HG03139 (cell line): Measurements from ENCODE around the gene FOXP1.

ENCODE experiments used
- ATAC-seq: cut with Tn5 transposase; IDR thresholded peaks from one replicate; pipeline ENCODE4 v1.9.1; 2021; ENCODE audit not compliant: unreplicated experiment

FOXP1 gene

GRCh38 chr3:70970952-70971351, 612.6 kb downstream of the FOXP1 start:
- ATAC-seq: no peak

DNA sequence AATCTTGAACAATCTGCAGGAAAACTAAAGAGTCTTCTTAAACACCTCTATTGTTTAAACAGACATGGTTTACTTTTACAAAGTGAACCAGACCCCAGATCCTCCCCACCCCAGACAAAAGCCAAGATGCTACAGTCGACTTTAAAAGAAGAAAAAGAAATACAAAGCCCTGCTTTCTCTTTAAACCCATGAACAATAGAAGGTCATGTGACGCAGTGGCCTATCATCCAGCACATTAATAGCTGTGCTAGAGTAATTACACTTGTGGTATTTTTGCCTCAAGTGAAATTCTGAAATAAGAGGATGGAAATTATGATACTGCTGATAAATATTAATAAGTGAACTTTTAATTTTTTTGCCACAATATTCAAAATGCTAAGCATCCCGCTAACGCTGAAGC, 613.4 kb downstream of the FOXP1 start:
- no peak for ATAC-seq

DNA sequence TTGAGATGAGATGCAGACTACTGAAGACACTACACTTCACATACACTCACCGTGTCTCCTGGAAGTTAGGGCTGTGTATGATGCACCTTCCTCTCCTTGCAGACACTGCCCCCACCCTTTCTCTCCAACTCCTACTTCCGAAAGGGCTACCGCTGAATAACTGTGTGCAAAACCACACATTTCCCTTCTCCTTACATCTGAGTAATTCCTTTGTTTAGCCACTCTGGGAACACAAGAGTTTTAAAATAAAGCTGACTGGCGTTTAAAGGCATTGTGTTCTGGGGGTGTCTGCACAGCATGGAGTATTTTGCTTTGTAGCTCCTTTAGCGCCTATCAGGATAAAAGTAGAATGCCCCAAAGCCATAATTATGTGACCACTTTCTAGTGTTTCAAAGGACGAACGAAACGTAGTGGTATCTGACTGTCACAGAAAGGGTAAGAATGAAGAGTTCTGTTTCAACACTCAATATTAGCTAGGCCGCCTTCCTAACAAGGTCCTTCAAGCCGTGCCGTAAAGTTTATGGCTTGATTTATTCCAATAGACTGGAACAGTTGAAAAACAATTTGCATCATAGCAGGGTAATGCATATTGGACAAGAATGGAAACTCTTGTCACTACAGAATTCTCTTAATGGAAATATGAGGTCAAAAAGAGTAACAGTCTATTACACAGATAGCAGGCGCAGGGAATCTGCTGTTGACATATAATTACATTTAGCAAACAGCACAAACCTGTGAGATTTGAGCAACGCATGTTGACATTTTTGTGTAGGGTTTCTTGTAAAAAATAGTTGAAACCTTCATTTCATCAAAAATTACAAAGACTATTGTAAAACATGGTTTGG, 619.9 kb downstream of the FOXP1 start:
- ATAC-seq: no peak

GRCh38 chr3:70959506-70960291, 623.8 kb downstream of the FOXP1 start:
- no peak for ATAC-seq

- no peak for ATAC-seq
These were observed 631.3 kb downstream of the FOXP1 start for GRCh38 chr3:70952033-70952747.

GRCh38 chr3:70951316-70951715, 632.2 kb downstream of the FOXP1 start:
- ATAC-seq: no peak

GRCh38 chr3:70947579-70947978, 635.9 kb downstream of the FOXP1 start:
- ATAC-seq: no peak

- no peak for ATAC-seq
These were observed 639.6 kb downstream of the FOXP1 start for GRCh38 chr3:70943886-70944285.

DNA sequence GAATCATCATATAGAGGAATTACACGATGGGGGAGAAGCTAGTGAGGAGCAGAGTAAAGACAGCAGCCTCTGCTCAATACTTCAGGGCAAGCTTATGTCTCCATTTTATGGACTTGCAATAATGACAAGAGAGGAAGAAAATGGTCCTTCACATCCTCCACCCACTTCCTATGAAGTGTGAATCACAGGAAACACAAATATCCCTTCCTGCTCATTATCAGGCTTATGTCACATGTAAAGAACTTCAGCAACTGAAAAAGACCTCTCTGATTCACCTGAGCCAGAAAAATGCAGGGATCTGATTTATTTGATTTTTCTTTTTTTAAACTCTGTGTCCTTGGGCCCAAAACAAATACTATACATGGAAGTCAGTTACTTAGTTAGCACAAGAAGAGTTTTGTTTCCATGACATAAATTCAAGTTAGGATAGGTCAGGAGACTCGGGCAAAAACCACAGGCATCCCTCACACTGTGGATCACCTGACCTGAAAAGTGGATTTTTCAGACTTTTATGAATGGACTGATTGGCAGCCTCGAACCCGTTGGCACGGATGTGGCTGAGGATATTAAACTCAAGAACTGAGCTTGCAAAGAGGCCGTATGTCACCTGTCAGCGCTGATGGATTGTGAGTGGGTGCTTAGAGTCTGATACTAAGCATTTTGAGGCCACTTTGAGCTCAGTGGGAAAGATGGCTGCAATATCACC, 650.3 kb downstream of the FOXP1 start:
- ATAC-seq: no peak

DNA sequence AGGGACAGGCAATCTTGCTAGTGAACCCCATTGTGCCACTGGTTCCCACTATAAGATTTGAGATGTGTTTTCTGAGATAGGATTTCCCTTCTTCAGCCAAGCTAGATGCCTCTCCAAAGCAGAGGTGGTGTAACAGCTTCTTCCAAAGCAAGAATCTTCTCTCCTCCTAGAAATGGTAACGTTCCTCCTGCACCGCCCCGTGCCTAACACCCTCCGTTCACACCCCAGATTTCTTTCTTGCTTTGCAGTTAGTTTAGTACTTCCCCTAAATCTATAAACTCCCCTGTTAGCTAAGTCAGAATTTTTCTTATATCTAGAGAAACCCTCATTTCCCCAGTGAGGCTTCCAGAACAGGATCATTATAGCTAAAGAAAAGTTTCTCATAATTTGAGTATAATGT, 653.5 kb downstream of the FOXP1 start:
- ATAC-seq: no peak

DNA sequence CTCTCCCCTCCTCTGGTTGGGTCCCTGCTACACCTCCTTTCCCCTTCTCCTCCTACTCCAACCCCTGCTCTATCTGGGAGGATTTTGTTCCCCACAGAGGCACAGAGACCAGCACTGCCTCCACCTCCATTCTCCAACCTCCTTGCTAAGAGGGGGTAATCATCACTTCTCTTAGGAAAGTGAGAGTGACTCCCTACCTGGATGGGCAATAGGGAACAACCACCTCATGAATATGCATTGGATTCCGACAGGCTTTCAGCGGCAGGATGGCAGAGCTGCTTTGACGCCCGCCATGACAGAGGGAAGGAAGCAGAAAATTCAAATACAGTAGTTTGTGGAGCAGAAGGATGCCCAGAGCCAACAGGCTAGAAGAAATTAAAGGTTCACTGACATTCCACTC, 656.3 kb downstream of the FOXP1 start:
- no peak for ATAC-seq

DNA sequence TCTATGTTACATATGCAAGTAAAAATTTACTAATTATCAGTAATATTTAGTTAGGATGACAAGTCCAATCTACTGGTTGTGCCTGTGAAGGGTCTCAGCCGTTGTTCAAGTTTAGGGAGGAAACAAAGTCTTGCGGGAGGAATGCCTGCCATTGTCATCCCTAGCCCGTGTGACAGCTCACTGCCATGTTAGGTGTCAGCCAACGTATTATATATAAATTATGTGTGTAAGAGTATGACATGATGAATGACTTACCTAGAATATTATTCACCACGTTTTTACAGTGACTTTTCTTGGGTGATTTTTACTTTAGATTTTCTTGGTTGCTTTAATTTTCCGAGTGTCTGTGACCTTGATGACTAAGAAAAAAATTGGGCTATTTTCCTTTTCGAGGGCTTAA, 656.7 kb downstream of the FOXP1 start:
- ATAC-seq: no peak

DNA sequence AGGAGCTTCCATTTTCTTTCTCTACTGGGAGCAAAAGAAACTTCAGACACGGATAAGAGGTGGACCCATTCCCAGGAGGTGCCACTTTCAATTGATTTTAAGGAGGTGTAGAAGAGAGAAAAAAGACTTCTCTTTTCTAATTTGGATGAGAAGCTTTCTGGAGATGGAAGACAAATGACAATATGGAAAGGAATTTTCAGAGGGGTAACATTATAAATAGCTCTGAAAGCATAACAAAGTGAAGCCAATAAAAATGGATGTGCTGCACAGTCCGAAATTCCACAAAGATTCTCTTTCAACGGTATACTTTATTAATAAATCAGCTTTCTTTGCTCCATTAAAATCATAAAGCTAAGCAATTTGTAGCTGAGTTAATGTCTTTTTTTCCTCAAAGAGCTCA, 663.9 kb downstream of the FOXP1 start:
- no peak for ATAC-seq

DNA sequence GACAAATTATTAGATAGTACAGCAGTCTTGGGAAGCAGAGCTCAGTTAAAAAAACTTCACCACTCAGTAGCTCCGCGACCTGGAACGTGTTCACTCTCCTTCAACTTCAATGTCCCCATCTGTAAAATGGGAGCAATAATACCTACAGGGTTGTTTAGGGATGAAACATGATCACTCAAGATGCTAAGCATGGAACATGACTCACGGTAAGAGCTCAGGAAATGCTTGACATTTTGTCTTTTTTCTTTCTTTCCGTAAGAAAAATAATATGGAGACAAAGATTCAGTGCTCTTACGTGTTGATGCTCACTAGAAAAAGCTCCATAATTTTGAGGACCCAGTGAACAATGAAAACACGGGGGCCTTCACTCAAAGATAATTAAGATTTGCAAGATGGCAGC, 664.4 kb downstream of the FOXP1 start:
- no peak for ATAC-seq

DNA sequence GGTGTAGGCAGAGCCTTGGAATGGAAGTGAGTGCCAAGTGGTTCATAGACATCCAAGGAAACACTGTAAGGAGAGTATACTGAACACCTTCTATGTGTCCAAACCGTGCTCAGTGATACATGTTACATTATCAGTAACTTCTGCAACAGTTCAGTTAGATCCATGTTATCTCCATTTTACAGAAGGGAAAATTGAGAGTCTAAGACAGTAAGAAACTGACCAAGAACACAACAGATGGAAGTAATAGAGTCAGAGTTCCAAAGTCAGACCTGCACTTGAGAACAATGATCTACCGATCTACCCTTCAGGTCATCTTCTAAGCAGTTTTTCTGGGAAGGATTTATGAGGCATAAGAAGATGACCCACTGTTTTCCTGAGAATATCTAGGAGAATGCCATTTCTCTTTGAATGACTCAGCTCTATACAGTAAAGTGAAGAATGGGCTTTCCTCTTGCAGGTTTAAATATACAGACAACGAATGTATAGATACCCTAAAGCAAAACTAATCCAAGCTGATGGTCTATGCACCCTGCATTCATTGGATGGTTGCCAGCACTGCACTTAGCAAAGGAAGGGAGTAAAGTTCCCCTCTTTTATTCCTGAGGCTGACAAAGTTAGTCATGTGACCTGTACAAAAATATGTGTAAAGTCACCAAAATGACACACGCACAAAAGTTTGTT, 667.0 kb downstream of the FOXP1 start:
- ATAC-seq: no peak

DNA sequence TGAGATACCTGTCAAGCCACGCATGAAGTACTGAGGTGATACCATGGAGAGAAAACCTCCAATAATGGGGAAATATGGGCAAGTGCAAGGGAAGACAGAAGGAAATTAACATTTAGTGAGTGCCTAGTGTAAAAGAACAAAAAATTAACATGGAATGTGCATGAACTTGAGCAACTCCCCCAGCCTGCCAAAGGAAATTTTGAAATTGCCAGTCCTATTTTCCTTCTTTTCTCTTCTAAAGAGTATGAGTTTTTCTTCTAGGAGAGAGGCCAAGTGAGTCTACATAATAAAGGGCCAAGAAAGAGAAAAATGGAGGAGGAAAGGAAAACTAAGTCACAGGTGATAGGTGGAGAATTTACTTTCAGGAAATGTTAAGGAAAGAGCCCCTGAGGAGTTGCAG, 668.7 kb downstream of the FOXP1 start:
- no peak for ATAC-seq

- ATAC-seq: no peak
These were observed 671.8 kb downstream of the FOXP1 start for GRCh38 chr3:70911719-70912118.

DNA sequence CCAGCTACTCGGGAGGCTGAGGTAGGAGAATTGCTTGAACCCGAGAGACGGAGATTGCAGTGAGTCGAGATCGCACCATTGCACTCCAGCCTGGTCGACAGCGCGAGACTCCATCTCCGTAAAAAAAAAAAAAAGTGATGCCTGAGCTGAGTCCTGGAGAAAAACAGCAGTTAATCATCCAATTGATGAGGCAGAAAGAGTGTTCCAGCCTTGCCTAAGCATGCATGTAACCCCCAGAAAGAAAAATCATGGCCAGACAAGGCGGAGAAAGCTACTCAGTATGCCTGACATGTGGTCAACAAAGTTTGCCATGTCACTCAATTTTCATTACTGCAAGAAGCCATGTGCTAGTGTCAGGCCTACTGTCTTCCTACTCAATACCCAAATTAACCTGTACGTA, 678.0 kb downstream of the FOXP1 start:
- no peak for ATAC-seq
